ENCODE data around the gene ACR. TPM values are rescaled to one million over a fixed set of nuclear protein-coding genes. Genes with fewer than 3 reads are reported as not detected.

ACR gene
- total RNA-seq, 1 donor: 1.4 TPM

GRCh38 chr22:50694099-50694605 lies 43.9 kb upstream of the ACR start:
- no peak overlapping the region for H3K27ac ChIP-seq (ENCODE audit: low read depth, low read length)
- TF ChIP-seq CTCF (IDR thresholded peaks at IDR 0.05; ENCODE audit: extremely low read depth, low read depth, low read length): no peak
- peak; percentile 78 for DNase-seq (ENCODE audit: insufficient read length, low spot score, missing footprints)
- H3K9me3 ChIP-seq (ENCODE audit: low read depth, low read length): no peaks in the 10 kb centered on the region
- H3K4me3 ChIP-seq (ENCODE audit: insufficient read depth, low read length): no peak overlapping the region
- no peak overlapping the region for H2AFZ ChIP-seq (ENCODE audit: low read length)
- no peaks in the 10 kb centered on the region for H4K20me1 ChIP-seq (ENCODE audit: insufficient read depth, low read length)
- no peaks in the 10 kb centered on the region for H3K79me2 ChIP-seq (ENCODE audit: insufficient read depth, low read length)
- no peaks in the 10 kb centered on the region for H3K36me3 ChIP-seq (ENCODE audit: insufficient read depth, low read length)
- H3K4me2 ChIP-seq (ENCODE audit: insufficient read depth, low read length): no peak overlapping the region
- peaks cover 3% of the 10 kb centered on the region for H3K27me3 ChIP-seq (ENCODE audit: insufficient read depth, low read length)
- H3K4me1 ChIP-seq (ENCODE audit: insufficient read depth, low read length): no peaks in the 10 kb centered on the region

GRCh38 chr22:50694766-50695420 lies 43.1 kb upstream of the ACR start:
- H3K4me2 ChIP-seq (ENCODE audit: insufficient read depth, low read length): no peak overlapping the region
- no peak for TF ChIP-seq CTCF (IDR thresholded peaks at IDR 0.05; ENCODE audit: extremely low read depth, low read depth, low read length)
- H2AFZ ChIP-seq (ENCODE audit: low read length): no peak overlapping the region
- no peaks in the 10 kb centered on the region for H3K4me1 ChIP-seq (ENCODE audit: insufficient read depth, low read length)
- H4K20me1 ChIP-seq (ENCODE audit: insufficient read depth, low read length): no peaks in the 10 kb centered on the region
- DNase-seq (ENCODE audit: insufficient read length, low spot score, missing footprints): peak; percentile 69
- H3K27ac ChIP-seq (ENCODE audit: low read depth, low read length): no peak overlapping the region
- no peak overlapping the region for H3K4me3 ChIP-seq (ENCODE audit: insufficient read depth, low read length)
- peaks cover 3% of the 10 kb centered on the region for H3K27me3 ChIP-seq (ENCODE audit: insufficient read depth, low read length)
- no peaks in the 10 kb centered on the region for H3K9me3 ChIP-seq (ENCODE audit: low read depth, low read length)
- no peaks in the 10 kb centered on the region for H3K79me2 ChIP-seq (ENCODE audit: insufficient read depth, low read length)
- no peaks in the 10 kb centered on the region for H3K36me3 ChIP-seq (ENCODE audit: insufficient read depth, low read length)

- TF ChIP-seq CTCF (IDR thresholded peaks at IDR 0.05; ENCODE audit: extremely low read depth, low read depth, low read length): no peak
- H3K27ac ChIP-seq (ENCODE audit: low read depth, low read length): no peak overlapping the region
- H3K36me3 ChIP-seq (ENCODE audit: insufficient read depth, low read length): no peaks in the 10 kb centered on the region
- DNase-seq (ENCODE audit: insufficient read length, low spot score, missing footprints): peak; percentile 82
- no peaks in the 10 kb centered on the region for H3K79me2 ChIP-seq (ENCODE audit: insufficient read depth, low read length)
- H3K27me3 ChIP-seq (ENCODE audit: insufficient read depth, low read length): peaks cover 3% of the 10 kb centered on the region
- H3K4me1 ChIP-seq (ENCODE audit: insufficient read depth, low read length): no peaks in the 10 kb centered on the region
- H3K9me3 ChIP-seq (ENCODE audit: low read depth, low read length): no peaks in the 10 kb centered on the region
- no peak overlapping the region for H2AFZ ChIP-seq (ENCODE audit: low read length)
- no peak overlapping the region for H3K4me3 ChIP-seq (ENCODE audit: insufficient read depth, low read length)
- no peaks in the 10 kb centered on the region for H4K20me1 ChIP-seq (ENCODE audit: insufficient read depth, low read length)
- H3K4me2 ChIP-seq (ENCODE audit: insufficient read depth, low read length): no peak overlapping the region
These were observed 42.4 kb upstream of the ACR start for GRCh38 chr22:50695421-50696250.

- Histone ChIP-seq H3K9me3 (ENCODE audit: low read depth, low read length) (no peaks in the 10 kb centered on the region), H3K4me2 (ENCODE audit: insufficient read depth, low read length) (no peak overlapping the region), H3K36me3 (ENCODE audit: insufficient read depth, low read length) (no peaks in the 10 kb centered on the region), H2AFZ (ENCODE audit: low read length) (no peak overlapping the region), H3K79me2 (ENCODE audit: insufficient read depth, low read length) (no peaks in the 10 kb centered on the region), H3K27ac (ENCODE audit: low read depth, low read length) (no peak overlapping the region), H3K4me1 (ENCODE audit: insufficient read depth, low read length) (no peaks in the 10 kb centered on the region), H4K20me1 (ENCODE audit: insufficient read depth, low read length) (no peaks in the 10 kb centered on the region), H3K27me3 (ENCODE audit: insufficient read depth, low read length) (peaks cover 3% of the 10 kb centered on the region), H3K4me3 (ENCODE audit: insufficient read depth, low read length) (no peak overlapping the region)
- no peak for TF ChIP-seq CTCF (IDR thresholded peaks at IDR 0.05; ENCODE audit: extremely low read depth, low read depth, low read length)
- DNase-seq (ENCODE audit: insufficient read length, low spot score, missing footprints): peak; percentile 73
These were observed 41.7 kb upstream of the ACR start for GRCh38 chr22:50696251-50696798.
